HEK293 (cell line): ENCODE measurements around the gene ANTXR2.

Experiments used
- CTCF ChIA-PET: fragments of 350-600 bp; formaldehyde crosslinking; extraction: SDS; loops from one replicate; lab custom pipeline; 2021; ENCODE audit warnings: antibody characterized with exemption; lab: Yijun Ruan, JAX
- POLR2A ChIA-PET: fragments of 300-600 bp; formaldehyde crosslinking; extraction: SDS; loops from one replicate; lab custom pipeline; 2020; ENCODE audit warnings: antibody characterized with exemption, inconsistent platforms; lab: Yijun Ruan, JAX
- H3K27ac ChIP-seq: fragments of 200-500 bp; sonication (Bioruptor generic); 2 replicates; pipeline ENCODE4 v1.5.1; 2014; ENCODE audit warnings: low read depth, low read length, control low read depth, inconsistent platforms; ENCODE audit errors: extremely low read depth
- H3K36me3 ChIP-seq, 2 experiments: fragments of 200-500 bp in 1 of 2; sonication (Bioruptor generic) in 1 of 2; 1 replicate in 1 of 2; 2 replicates in 1 of 2; pipeline ENCODE4 v1.5.1; 2014 to 2017; ENCODE audit warnings: inconsistent platforms in 2 of 2, low read length in 2 of 2; ENCODE audit not compliant: control insufficient read depth in 2 of 2, insufficient read depth in 1 of 2
- H3K4me1 ChIP-seq: fragments of 200-500 bp; sonication (Bioruptor generic); 2 replicates; pipeline ENCODE4 v1.5.1; 2014; ENCODE audit warnings: mild to moderate bottlenecking, low read length, inconsistent platforms; ENCODE audit not compliant: control insufficient read depth, insufficient read depth
- H3K4me3 ChIP-seq: 2 replicates; pipeline ENCODE4 v1.5.1; 2011; ENCODE audit warnings: low read depth, mild to moderate bottlenecking, control low read depth, low read length, moderate library complexity
- H3K9me3 ChIP-seq: fragments of 200-500 bp; sonication (Bioruptor generic); 2 replicates; pipeline ENCODE4 v1.5.1; 2014; ENCODE audit warnings: low read depth, low read length, inconsistent platforms; ENCODE audit not compliant: control insufficient read depth, insufficient read depth
- RBAK ChIP-seq: fragments of 450-650 bp; formaldehyde crosslinking; IDR thresholded peaks from 2 replicates; pipeline ENCODE4 v1.5.1; 2016; ENCODE audit warnings: missing biosample characterization, missing genetic modification characterization
- SCRT2 ChIP-seq: fragments of 450-650 bp; formaldehyde crosslinking; IDR thresholded peaks from 2 replicates; pipeline ENCODE4 v1.5.1; 2016; ENCODE audit warnings: missing biosample characterization, missing genetic modification characterization
- WT1 ChIP-seq: fragments of 450-650 bp; formaldehyde crosslinking; IDR thresholded peaks from 2 replicates; pipeline ENCODE4 v1.5.1; 2016; ENCODE audit warnings: missing biosample characterization, missing genetic modification characterization
- ZBTB17 ChIP-seq: fragments of 450-650 bp; formaldehyde crosslinking; IDR thresholded peaks from 2 replicates; pipeline ENCODE4 v1.5.1; 2016; ENCODE audit warnings: missing biosample characterization, missing genetic modification characterization
- ZBTB20 ChIP-seq: fragments of 450-650 bp; formaldehyde crosslinking; IDR thresholded peaks from 2 replicates; pipeline ENCODE4 v1.5.1; 2016; ENCODE audit warnings: missing biosample characterization, missing genetic modification characterization
- ZBTB48 ChIP-seq: fragments of 450-650 bp; formaldehyde crosslinking; IDR thresholded peaks from 2 replicates; pipeline ENCODE4 v1.5.1; 2016; ENCODE audit warnings: missing biosample characterization, missing genetic modification characterization
- ZFHX2 ChIP-seq: fragments of 450-650 bp; formaldehyde crosslinking; conservative IDR thresholded peaks from 2 replicates; pipeline ENCODE4 v1.5.1; 2016; ENCODE audit warnings: missing biosample characterization, missing genetic modification characterization
- ZNF350 ChIP-seq: fragments of 450-650 bp; formaldehyde crosslinking; IDR thresholded peaks from 2 replicates; pipeline ENCODE4 v1.5.0; 2017; ENCODE audit warnings: missing biosample characterization, mild to moderate bottlenecking, missing genetic modification characterization
- ZNF366 ChIP-seq: fragments of 450-650 bp; formaldehyde crosslinking; conservative IDR thresholded peaks from 2 replicates; pipeline ENCODE4 v1.5.1; 2016; ENCODE audit warnings: missing biosample characterization, missing genetic modification characterization
- ZNF521 ChIP-seq: fragments of 450-650 bp; formaldehyde crosslinking; IDR thresholded peaks from 2 replicates; pipeline ENCODE4 v1.5.1; 2017; ENCODE audit warnings: missing biosample characterization, mild to moderate bottlenecking, missing genetic modification characterization
- ZNF670 ChIP-seq: fragments of 450-650 bp; formaldehyde crosslinking; IDR thresholded peaks from 2 replicates; pipeline ENCODE4 v1.5.1; 2016; ENCODE audit warnings: missing biosample characterization, missing genetic modification characterization, low read depth
- ZNF747 ChIP-seq: fragments of 450-650 bp; formaldehyde crosslinking; IDR thresholded peaks from 2 replicates; pipeline ENCODE4 v1.5.1; 2016; ENCODE audit warnings: missing biosample characterization, missing genetic modification characterization
- ZNF776 ChIP-seq: fragments of 450-650 bp; formaldehyde crosslinking; IDR thresholded peaks from 2 replicates; pipeline ENCODE4 v1.5.0; 2017; ENCODE audit warnings: missing biosample characterization, missing genetic modification characterization, borderline replicate concordance
- ZSCAN16 ChIP-seq: fragments of 450-650 bp; formaldehyde crosslinking; IDR thresholded peaks from 2 replicates; pipeline ENCODE4 v1.5.1; 2016; ENCODE audit warnings: missing biosample characterization, missing genetic modification characterization
- TF ChIP-seq, protein P1 (sequence below): fragments of 450-650 bp; formaldehyde crosslinking; IDR thresholded peaks from 2 replicates; pipeline ENCODE4 v1.5.1; 2016; ENCODE audit warnings: missing biosample characterization, missing genetic modification characterization
- TF ChIP-seq, protein P2 (sequence below): fragments of 450-650 bp; formaldehyde crosslinking; IDR thresholded peaks from 2 replicates; pipeline ENCODE4 v1.5.1; 2016; ENCODE audit warnings: missing biosample characterization, missing genetic modification characterization
- TF ChIP-seq, protein P3 (sequence below): fragments of 450-650 bp; formaldehyde crosslinking; IDR thresholded peaks from 2 replicates; pipeline ENCODE4 v1.5.1; 2016; ENCODE audit warnings: missing biosample characterization, missing genetic modification characterization
- TF ChIP-seq, protein P4 (sequence below): fragments of 450-650 bp; formaldehyde crosslinking; IDR thresholded peaks from 2 replicates; pipeline ENCODE4 v1.5.1; 2016; ENCODE audit warnings: missing biosample characterization, missing genetic modification characterization, low read depth
- TF ChIP-seq, protein P5 (sequence below): fragments of 450-650 bp; formaldehyde crosslinking; conservative IDR thresholded peaks from 2 replicates; pipeline ENCODE4 v1.5.1; 2016; ENCODE audit warnings: low read depth, missing biosample characterization, missing genetic modification characterization
- TF ChIP-seq, protein P6 (sequence below): fragments of 450-650 bp; formaldehyde crosslinking; IDR thresholded peaks from 2 replicates; pipeline ENCODE4 v1.5.1; 2017; ENCODE audit warnings: missing biosample characterization, missing genetic modification characterization
- TF ChIP-seq, protein P7 (sequence below): fragments of 450-650 bp; formaldehyde crosslinking; IDR thresholded peaks from 2 replicates; pipeline ENCODE4 v1.5.1; 2016; ENCODE audit warnings: missing biosample characterization, missing genetic modification characterization, low read depth

ANTXR2 gene

DNA sequence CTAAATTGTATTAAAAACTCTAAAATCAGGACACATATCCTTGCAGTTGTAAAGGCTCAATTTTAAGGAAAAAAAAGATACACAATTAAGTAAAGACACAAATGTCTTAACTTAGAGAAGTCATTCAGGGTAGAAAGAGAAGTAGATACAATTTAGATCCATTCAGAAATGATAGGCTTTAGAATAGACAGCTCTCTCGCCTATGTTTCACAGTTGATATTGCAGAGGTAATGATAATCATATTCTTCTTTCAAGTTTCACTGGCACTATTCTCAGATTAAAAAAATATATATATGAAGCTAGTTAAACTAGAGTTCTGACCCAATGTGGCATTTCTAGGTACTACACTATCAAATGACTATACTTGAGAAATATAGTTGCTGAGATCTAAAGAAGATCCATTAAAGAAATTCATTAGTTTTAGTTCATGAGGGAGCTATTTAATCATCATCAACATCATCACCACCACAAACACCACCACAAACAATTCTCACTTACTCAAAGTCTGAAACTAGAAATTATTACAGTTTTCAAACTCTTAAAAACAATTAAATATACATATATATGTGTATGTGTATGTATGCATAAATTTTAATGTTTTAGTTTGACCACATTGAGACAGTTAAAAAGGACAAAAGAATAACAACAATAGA, 93.1 kb downstream of the ANTXR2 start:
- H3K27ac ChIP-seq: no peak overlapping the region
- H3K36me3 ChIP-seq: peaks cover 0 to 18% of the 10 kb centered on the region in 2 experiments; a peak in 1 of 3 replicates
- no peak for TF ChIP-seq ZNF747 (tag by site-specific recombination)
- TF ChIP-seq ZNF366: no peak
- TF ChIP-seq, protein P1, sequence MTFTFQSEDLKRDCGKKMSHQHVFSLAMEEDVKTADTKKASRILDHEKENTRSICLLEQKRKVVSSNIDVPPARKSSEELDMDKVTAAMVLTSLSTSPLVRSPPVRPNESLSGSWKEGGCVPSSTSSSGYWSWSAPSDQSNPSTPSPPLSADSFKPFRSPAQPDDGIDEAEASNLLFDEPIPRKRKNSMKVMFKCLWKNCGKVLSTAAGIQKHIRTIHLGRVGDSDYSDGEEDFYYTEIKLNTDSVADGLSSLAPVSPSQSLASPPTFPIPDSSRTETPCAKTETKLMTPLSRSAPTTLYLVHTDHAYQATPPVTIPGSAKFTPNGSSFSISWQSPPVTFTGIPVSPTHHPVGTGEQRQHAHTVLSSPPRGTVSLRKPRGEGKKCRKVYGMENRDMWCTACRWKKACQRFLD (tag by site-specific recombination): no peak
- TF ChIP-seq SCRT2 (tag by site-specific recombination): no peak
- TF ChIP-seq, protein P2, sequence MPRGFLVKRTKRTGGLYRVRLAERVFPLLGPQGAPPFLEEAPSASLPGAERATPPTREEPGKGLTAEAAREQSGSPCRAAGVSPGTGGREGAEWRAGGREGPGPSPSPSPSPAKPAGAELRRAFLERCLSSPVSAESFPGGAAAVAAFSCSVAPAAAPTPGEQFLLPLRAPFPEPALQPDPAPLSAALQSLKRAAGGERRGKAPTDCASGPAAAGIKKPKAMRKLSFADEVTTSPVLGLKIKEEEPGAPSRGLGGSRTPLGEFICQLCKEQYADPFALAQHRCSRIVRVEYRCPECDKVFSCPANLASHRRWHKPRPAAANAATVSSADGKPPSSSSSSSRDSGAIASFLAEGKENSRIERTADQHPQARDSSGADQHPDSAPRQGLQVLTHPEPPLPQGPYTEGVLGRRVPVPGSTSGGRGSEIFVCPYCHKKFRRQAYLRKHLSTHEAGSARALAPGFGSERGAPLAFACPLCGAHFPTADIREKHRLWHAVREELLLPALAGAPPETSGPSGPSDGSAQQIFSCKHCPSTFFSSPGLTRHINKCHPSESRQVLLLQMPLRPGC: no peak
- TF ChIP-seq RBAK: no peak
- TF ChIP-seq ZNF670: no peak
- TF ChIP-seq ZFHX2 (tag by site-specific recombination): no peak
- TF ChIP-seq, protein P3, sequence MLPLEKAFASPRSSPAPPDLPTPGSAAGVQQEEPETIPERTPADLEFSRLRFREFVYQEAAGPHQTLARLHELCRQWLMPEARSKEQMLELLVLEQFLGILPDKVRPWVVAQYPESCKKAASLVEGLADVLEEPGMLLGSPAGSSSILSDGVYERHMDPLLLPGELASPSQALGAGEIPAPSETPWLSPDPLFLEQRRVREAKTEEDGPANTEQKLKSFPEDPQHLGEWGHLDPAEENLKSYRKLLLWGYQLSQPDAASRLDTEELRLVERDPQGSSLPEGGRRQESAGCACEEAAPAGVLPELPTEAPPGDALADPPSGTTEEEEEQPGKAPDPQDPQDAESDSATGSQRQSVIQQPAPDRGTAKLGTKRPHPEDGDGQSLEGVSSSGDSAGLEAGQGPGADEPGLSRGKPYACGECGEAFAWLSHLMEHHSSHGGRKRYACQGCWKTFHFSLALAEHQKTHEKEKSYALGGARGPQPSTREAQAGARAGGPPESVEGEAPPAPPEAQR (tag by site-specific recombination): no peak
- TF ChIP-seq, protein P4, sequence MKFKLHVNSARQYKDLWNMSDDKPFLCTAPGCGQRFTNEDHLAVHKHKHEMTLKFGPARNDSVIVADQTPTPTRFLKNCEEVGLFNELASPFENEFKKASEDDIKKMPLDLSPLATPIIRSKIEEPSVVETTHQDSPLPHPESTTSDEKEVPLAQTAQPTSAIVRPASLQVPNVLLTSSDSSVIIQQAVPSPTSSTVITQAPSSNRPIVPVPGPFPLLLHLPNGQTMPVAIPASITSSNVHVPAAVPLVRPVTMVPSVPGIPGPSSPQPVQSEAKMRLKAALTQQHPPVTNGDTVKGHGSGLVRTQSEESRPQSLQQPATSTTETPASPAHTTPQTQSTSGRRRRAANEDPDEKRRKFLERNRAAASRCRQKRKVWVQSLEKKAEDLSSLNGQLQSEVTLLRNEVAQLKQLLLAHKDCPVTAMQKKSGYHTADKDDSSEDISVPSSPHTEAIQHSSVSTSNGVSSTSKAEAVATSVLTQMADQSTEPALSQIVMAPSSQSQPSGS (tag by site-specific recombination): no peak
- TF ChIP-seq ZSCAN16 (tag by site-specific recombination): no peak
- TF ChIP-seq WT1 (tag by site-specific recombination): no peak
- TF ChIP-seq ZBTB20 (tag by site-specific recombination): no peak
- TF ChIP-seq ZNF350 (tag by site-specific recombination): no peak
- TF ChIP-seq ZBTB17: no peak
- TF ChIP-seq, all 188 proteins: peak for 0
- no peaks in the 10 kb centered on the region for H3K9me3 ChIP-seq
- no peaks in the 10 kb centered on the region for H3K4me1 ChIP-seq
- ChIA-PET POLR2A (no interaction called here), CTCF (no interaction called here)
- H3K4me3 ChIP-seq: no peak overlapping the region

DNA sequence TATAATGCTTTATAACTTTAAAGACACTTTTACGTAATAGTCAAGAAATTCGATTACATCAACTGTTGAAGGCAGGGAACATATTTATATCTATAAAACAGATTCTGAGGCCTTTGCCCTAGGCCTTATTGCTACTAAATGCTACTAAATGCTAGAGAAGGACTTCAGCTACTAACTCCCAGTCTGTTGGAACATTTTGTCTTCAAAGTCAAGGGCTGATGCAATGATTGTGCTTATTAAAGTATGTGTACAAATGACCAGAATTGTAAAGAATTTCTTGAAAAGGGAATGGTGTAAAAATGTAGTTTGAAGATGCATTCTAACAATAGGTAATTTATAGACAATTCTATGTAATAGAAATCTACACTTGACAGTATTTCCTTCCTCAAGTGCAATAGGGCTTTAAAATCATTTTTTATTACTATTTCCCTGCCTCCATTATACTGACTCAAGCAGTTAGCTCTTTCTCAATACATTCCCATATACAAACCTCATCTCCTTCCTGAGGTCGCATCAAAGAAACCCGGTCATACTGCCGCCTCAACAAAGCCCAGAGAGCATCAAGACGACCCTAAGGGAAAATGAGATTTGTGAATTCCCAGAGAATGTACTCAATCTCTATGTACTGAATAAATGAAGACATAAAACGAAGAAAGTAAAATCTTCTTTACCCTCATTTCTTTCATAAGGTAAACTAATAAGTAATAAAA, 95.7 kb downstream of the ANTXR2 start:
- POLR2A ChIA-PET: no interaction called here
- Histone ChIP-seq H3K9me3 (no peaks in the 10 kb centered on the region), H3K36me3 (peaks cover 0 to 18% of the 10 kb centered on the region in 2 experiments; a peak in 1 of 3 replicates), H3K4me3 (no peak overlapping the region), H3K4me1 (no peaks in the 10 kb centered on the region), H3K27ac (no peak overlapping the region)
- CTCF ChIA-PET: no interaction called here
- no peak for TF ChIP-seq ZNF776 (tag by site-specific recombination)
- TF ChIP-seq ZNF521 (tag by site-specific recombination): no peak
- TF ChIP-seq, protein P5, sequence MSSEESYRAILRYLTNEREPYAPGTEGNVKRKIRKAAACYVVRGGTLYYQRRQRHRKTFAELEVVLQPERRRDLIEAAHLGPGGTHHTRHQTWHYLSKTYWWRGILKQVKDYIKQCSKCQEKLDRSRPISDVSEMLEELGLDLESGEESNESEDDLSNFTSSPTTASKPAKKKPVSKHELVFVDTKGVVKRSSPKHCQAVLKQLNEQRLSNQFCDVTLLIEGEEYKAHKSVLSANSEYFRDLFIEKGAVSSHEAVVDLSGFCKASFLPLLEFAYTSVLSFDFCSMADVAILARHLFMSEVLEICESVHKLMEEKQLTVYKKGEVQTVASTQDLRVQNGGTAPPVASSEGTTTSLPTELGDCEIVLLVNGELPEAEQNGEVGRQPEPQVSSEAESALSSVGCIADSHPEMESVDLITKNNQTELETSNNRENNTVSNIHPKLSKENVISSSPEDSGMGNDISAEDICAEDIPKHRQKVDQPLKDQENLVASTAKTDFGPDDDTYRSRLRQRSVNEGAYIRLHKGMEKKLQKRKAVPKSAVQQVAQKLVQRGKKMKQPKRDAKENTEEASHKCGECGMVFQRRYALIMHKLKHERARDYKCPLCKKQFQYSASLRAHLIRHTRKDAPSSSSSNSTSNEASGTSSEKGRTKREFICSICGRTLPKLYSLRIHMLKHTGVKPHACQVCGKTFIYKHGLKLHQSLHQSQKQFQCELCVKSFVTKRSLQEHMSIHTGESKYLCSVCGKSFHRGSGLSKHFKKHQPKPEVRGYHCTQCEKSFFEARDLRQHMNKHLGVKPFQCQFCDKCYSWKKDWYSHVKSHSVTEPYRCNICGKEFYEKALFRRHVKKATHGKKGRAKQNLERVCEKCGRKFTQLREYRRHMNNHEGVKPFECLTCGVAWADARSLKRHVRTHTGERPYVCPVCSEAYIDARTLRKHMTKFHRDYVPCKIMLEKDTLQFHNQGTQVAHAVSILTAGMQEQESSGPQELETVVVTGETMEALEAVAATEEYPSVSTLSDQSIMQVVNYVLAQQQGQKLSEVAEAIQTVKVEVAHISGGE (tag by site-specific recombination): no peak
- TF ChIP-seq, protein P6, sequence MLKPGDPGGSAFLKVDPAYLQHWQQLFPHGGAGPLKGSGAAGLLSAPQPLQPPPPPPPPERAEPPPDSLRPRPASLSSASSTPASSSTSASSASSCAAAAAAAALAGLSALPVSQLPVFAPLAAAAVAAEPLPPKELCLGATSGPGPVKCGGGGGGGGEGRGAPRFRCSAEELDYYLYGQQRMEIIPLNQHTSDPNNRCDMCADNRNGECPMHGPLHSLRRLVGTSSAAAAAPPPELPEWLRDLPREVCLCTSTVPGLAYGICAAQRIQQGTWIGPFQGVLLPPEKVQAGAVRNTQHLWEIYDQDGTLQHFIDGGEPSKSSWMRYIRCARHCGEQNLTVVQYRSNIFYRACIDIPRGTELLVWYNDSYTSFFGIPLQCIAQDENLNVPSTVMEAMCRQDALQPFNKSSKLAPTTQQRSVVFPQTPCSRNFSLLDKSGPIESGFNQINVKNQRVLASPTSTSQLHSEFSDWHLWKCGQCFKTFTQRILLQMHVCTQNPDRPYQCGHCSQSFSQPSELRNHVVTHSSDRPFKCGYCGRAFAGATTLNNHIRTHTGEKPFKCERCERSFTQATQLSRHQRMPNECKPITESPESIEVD: no peak
- TF ChIP-seq, protein P7, sequence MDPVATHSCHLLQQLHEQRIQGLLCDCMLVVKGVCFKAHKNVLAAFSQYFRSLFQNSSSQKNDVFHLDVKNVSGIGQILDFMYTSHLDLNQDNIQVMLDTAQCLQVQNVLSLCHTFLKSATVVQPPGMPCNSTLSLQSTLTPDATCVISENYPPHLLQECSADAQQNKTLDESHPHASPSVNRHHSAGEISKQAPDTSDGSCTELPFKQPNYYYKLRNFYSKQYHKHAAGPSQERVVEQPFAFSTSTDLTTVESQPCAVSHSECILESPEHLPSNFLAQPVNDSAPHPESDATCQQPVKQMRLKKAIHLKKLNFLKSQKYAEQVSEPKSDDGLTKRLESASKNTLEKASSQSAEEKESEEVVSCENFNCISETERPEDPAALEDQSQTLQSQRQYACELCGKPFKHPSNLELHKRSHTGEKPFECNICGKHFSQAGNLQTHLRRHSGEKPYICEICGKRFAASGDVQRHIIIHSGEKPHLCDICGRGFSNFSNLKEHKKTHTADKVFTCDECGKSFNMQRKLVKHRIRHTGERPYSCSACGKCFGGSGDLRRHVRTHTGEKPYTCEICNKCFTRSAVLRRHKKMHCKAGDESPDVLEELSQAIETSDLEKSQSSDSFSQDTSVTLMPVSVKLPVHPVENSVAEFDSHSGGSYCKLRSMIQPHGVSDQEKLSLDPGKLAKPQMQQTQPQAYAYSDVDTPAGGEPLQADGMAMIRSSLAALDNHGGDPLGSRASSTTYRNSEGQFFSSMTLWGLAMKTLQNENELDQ (tag by site-specific recombination): no peak
- TF ChIP-seq ZBTB48 (tag by site-specific recombination): no peak
